Body of pancreas (tissue), 4 donors: ENCODE data around the gene ELP2.

ENCODE experiments used
- CTCF ChIP-seq, 7 experiments: fragments of 450-650 bp in 4 of 7; fragments of 200-600 bp in 3 of 7; sonication (generic) in 3 of 7; IDR thresholded peaks; one replicate each; pipeline ENCODE4 v1.5.1; 2016 to 2019; ENCODE audit warnings: antibody characterized with exemption in 7 of 7
- POLR2A ChIP-seq, 3 donors: fragments of 450-650 bp; IDR thresholded peaks; one replicate each; pipeline ENCODE4 v1.6.1; 2016; ENCODE audit warnings: antibody characterized with exemption in 3 of 3, mild to moderate bottlenecking in 2 of 3

GRCh38 chr18:36185901-36186460, 56.3 kb downstream of the ELP2 start:
- no peak for TF ChIP-seq POLR2A (IDR thresholded peaks at IDR 0.05)
- TF ChIP-seq CTCF (IDR thresholded peaks at IDR 0.05) = no peak
